CD8-positive, alpha-beta memory T cell (primary cell): ENCODE data around the gene STK39. TPM values are rescaled to one million over a fixed set of nuclear protein-coding genes. Genes with fewer than 3 reads are reported as not detected.

Experiments used
- CTCF ChIA-PET: fragments of 350-600 bp; sonication (Branson Sonifier 250); formaldehyde crosslinking; loops from one replicate; lab custom pipeline; 2021; ENCODE audit warnings: antibody characterized with exemption; lab: Charles Lee
- POLR2A ChIA-PET: fragments of 350-600 bp; sonication (Branson Sonifier 250); formaldehyde crosslinking; loops from one replicate; lab custom pipeline; 2021; ENCODE audit warnings: antibody characterized with exemption; lab: Charles Lee
- DNase-seq, 5 donors: peaks; one replicate each; pipeline versions ENCODE4 v3.0.0 to v3.0.0-alpha.2; 2020 to 2022; ENCODE audit warnings: mixed read lengths in 1 of 5
- H3K27ac ChIP-seq: one replicate; pipeline ENCODE4 v1.7.0; 2013; ENCODE audit warnings: low read depth, mild to moderate bottlenecking, low read length, moderate library complexity
- H3K27me3 ChIP-seq: 2 replicates; pipeline ENCODE4 v1.7.0; 2013; ENCODE audit warnings: low read length, mild to moderate bottlenecking; ENCODE audit not compliant: insufficient read depth, poor library complexity, severe bottlenecking
- H3K36me3 ChIP-seq: 2 replicates; pipeline ENCODE4 v1.7.0; 2013; ENCODE audit warnings: mild to moderate bottlenecking, low read length, moderate library complexity; ENCODE audit not compliant: insufficient read depth
- H3K4me1 ChIP-seq: 2 replicates; pipeline ENCODE4 v1.7.0; 2013; ENCODE audit warnings: mild to moderate bottlenecking, low read length, moderate library complexity; ENCODE audit not compliant: insufficient read depth
- H3K4me3 ChIP-seq: 2 replicates; pipeline ENCODE4 v1.7.0; 2013; ENCODE audit warnings: mild to moderate bottlenecking, low read length
- H3K9me3 ChIP-seq: 2 replicates; pipeline ENCODE4 v1.7.0; 2013; ENCODE audit warnings: mild to moderate bottlenecking, low read length
- H3K27ac Mint-ChIP-seq, 8 donors: one replicate each; pipeline ENCODE4 v1.8.0; 2020 to 2021; ENCODE audit warnings: mixed read lengths in 8 of 8, mild to moderate bottlenecking in 6 of 8, inconsistent platforms in 3 of 8, moderate library complexity in 3 of 8
- H3K27me3 Mint-ChIP-seq, 2 donors: one replicate each; pipeline ENCODE4 v1.8.0; 2020 to 2021; ENCODE audit warnings: mixed read lengths in 2 of 2, mild to moderate bottlenecking in 1 of 2, moderate library complexity in 1 of 2
- H3K36me3 Mint-ChIP-seq, 3 donors: one replicate each; pipeline ENCODE4 v1.8.0; 2020 to 2021; ENCODE audit warnings: mixed read lengths in 3 of 3, inconsistent platforms in 1 of 3, mild to moderate bottlenecking in 1 of 3
- H3K4me1 Mint-ChIP-seq, 3 donors: one replicate each; pipeline ENCODE4 v1.8.0; 2020 to 2021; ENCODE audit warnings: mixed read lengths in 3 of 3, inconsistent platforms in 1 of 3, mild to moderate bottlenecking in 1 of 3
- H3K4me3 Mint-ChIP-seq, 7 donors: one replicate each; pipeline ENCODE4 v1.8.0; 2020 to 2021; ENCODE audit warnings: mixed read lengths in 7 of 7, mild to moderate bottlenecking in 6 of 7, moderate library complexity in 4 of 7, inconsistent platforms in 2 of 7
- H3K9me3 Mint-ChIP-seq, 5 donors: one replicate each; pipeline ENCODE4 v1.8.0; 2020 to 2022; ENCODE audit warnings: mixed read lengths in 5 of 5, mild to moderate bottlenecking in 3 of 5, moderate library complexity in 2 of 5, inconsistent platforms in 1 of 5
- polyA plus RNA-seq: library from polyadenylated mRNA; unstranded; fragments of 300-500 nt; fragmentation: Illumina TruSeq; gene quantifications from one replicate; pipeline ENCODE4 v1.2.3, GENCODE V29; 2021
- total RNA-seq, 2 experiments: library from RNA; stranded (reverse); gene quantifications; one replicate each; pipeline ENCODE4 v1.2.3, GENCODE V29; 2021

The STK39 gene
- total and polyA plus RNA-seq, 3 experiments from 2014 or later, result 11.2 to 28.3 (median 25.7) TPM

DNA sequence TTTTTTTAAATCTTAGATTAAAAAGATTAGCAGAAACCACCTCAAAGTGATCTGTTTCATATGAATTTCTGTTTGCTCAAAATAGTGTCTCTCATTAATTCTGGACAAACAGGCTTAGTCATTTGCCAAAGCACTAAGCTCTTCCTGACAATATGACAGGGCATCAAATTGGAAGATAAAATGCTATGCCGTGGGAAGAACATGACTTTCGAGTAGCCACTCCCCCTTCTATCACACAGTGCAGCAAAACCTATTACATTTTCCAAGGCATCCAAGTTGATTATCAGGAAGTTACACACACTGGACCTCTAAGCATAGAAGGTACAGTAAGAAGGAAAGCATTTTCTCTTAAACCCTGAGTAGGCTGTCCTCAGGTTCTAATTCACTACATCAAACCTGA, 89.5 kb downstream of the STK39 start:
- no peaks in the 10 kb centered on the region for H3K9me3 ChIP-seq
- Mint-ChIP-seq H3K4me1 (peaks cover 21 to 29% (median 29%) of the 10 kb centered on the region in 3 donors), H3K9me3 (no peaks in the 10 kb centered on the region), H3K36me3 (peaks cover 5 to 69% (median 17%) of the 10 kb centered on the region in 3 donors), H3K27me3 (no peaks in the 10 kb centered on the region), H3K4me3 (no peak overlapping the region), H3K27ac (peak overlapping the region in 3 of 8 donors; percentile 50 to 83 (median 60))
- H3K4me1 ChIP-seq, result no peaks in the 10 kb centered on the region
- no peaks in the 10 kb centered on the region for H3K27me3 ChIP-seq
- H3K36me3 ChIP-seq, result no peaks in the 10 kb centered on the region
- H3K4me3 ChIP-seq, result no peak overlapping the region
- CTCF ChIA-PET, result no interaction called here
- no peak overlapping the region for H3K27ac ChIP-seq
- no peak for DNase-seq
- POLR2A ChIA-PET, result no interaction called here

DNA sequence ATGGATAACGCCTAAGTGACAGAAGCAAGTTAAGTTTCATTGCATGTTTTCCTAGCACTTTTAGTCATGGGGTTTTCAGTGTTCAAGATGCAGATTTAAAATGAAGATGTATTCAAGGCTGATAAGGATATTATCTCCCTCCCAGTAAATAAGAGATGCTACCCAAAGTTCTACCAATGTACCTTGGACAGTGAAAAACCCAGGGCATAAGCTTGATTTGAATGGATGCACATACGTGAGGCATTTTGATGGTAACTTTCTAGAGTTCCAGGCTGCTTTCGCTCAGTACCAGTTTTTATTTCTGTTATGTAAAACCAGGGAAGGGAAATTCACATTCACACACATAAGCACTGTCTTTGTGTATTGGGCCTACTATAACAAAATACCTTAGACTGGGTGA, 90.3 kb downstream of the STK39 start:
- no peaks in the 10 kb centered on the region for H3K9me3 ChIP-seq
- H3K27me3 Mint-ChIP-seq, result no peaks in the 10 kb centered on the region
- H3K4me3 ChIP-seq, result no peak overlapping the region
- no peak overlapping the region for H3K27ac ChIP-seq
- no peak overlapping the region for H3K4me3 Mint-ChIP-seq
- CTCF ChIA-PET, result no interaction called here
- no peak overlapping the region for H3K27ac Mint-ChIP-seq
- peaks cover 5 to 74% (median 21%) of the 10 kb centered on the region in 3 donors for H3K36me3 Mint-ChIP-seq
- no peaks in the 10 kb centered on the region for H3K9me3 Mint-ChIP-seq
- POLR2A ChIA-PET, result no interaction called here
- H3K4me1 Mint-ChIP-seq, result peaks cover 24 to 34% (median 29%) of the 10 kb centered on the region in 3 donors
- no peaks in the 10 kb centered on the region for H3K4me1 ChIP-seq
- no peak for DNase-seq
- no peaks in the 10 kb centered on the region for H3K27me3 ChIP-seq
- no peaks in the 10 kb centered on the region for H3K36me3 ChIP-seq

DNA sequence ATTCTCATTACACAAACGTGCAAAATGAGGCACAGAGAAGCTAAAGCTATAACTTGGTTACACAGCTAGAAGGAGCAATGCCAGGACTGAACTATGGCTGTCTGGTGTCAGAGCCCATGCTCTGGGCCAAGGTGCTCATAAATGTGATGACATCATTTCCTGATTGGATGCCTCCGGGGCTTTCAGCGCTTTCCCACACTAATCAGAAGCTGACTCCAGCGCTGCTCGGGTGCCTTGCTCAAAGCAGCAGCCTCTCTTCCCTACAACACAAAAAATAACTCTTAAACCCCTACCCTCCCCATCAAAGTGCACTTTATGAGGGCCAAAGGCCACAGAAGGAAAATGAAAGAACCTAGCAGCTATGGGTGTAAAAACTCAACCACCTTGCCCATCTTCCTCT, 90.7 kb downstream of the STK39 start:
- Histone ChIP-seq H3K9me3 (no peaks in the 10 kb centered on the region), H3K4me3 (no peak overlapping the region), H3K27me3 (no peaks in the 10 kb centered on the region), H3K4me1 (no peaks in the 10 kb centered on the region), H3K36me3 (no peaks in the 10 kb centered on the region), H3K27ac (no peak overlapping the region)
- Mint-ChIP-seq H3K4me3 (no peak overlapping the region), H3K9me3 (no peaks in the 10 kb centered on the region), H3K27ac (peak overlapping the region in 1 of 8 donors; percentile 51), H3K36me3 (peaks cover 5 to 76% (median 21%) of the 10 kb centered on the region in 3 donors), H3K27me3 (no peaks in the 10 kb centered on the region), H3K4me1 (peaks cover 24 to 34% (median 29%) of the 10 kb centered on the region in 3 donors)
- CTCF ChIA-PET, result no interaction called here
- no peak for DNase-seq
- POLR2A ChIA-PET, result no interaction called here

DNA sequence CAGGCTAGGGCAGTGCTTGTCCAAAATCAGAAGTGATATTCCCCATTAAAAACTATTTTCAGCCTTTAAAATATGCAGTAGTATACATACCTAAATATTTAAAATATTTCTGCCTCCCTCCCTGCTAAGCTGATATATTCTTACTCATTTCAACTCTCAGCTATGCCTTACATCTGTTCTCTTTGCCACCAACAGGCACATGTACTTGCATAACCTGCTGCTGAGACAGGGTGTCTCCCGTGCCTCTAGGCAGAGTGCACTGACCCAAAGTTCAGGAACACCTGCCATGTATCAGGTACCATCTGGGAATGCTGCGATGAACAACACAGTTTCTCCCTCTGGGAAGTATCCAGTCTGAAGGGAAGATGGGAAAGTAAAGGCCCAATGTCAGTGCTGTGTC, 91.7 kb downstream of the STK39 start:
- peaks cover 26 to 32% (median 27%) of the 10 kb centered on the region in 3 donors for H3K4me1 Mint-ChIP-seq
- ChIA-PET CTCF (no interaction called here), POLR2A (no interaction called here)
- Histone ChIP-seq H3K27me3 (no peaks in the 10 kb centered on the region), H3K4me3 (no peak overlapping the region), H3K4me1 (no peaks in the 10 kb centered on the region), H3K27ac (no peak overlapping the region), H3K9me3 (no peaks in the 10 kb centered on the region), H3K36me3 (no peaks in the 10 kb centered on the region)
- H3K9me3 Mint-ChIP-seq, result no peaks in the 10 kb centered on the region
- H3K36me3 Mint-ChIP-seq, result peaks cover under 1 to 76% (median 21%) of the 10 kb centered on the region in 3 donors
- peak overlapping the region in 2 of 8 donors; percentile 5 to 46 for H3K27ac Mint-ChIP-seq
- H3K4me3 Mint-ChIP-seq, result no peak overlapping the region
- no peak for DNase-seq
- H3K27me3 Mint-ChIP-seq, result no peaks in the 10 kb centered on the region

DNA sequence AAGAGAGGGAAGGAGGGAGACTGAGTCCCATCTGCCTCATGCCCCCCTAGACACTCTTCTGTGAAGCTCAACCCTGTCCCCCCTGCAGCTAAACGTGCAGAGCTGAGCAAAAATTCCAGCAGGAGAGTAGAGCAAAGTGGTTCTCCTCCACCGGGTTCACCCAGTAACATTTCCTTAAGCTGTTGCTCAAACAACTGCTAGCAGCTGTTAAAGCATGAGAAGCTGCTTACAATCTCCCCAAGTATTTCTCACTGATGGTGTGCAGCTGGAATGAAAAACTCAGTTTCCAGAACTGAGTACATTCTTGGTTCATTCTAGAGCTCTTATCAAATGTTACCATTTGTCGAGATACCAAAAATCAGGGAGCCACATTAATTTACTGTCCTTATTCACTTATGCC, 92.3 kb downstream of the STK39 start:
- H3K36me3 ChIP-seq, result no peaks in the 10 kb centered on the region
- no peak overlapping the region for H3K4me3 Mint-ChIP-seq
- peaks cover 0 to 70% (median 23%) of the 10 kb centered on the region in 3 donors for H3K36me3 Mint-ChIP-seq
- POLR2A ChIA-PET, result no interaction called here
- H3K4me1 Mint-ChIP-seq, result peaks cover 26 to 30% (median 27%) of the 10 kb centered on the region in 3 donors
- H3K4me3 ChIP-seq, result no peak overlapping the region
- DNase-seq, result no peak
- H3K27ac ChIP-seq, result no peak overlapping the region
- peak overlapping the region in 1 of 8 donors; percentile 21 for H3K27ac Mint-ChIP-seq
- CTCF ChIA-PET, result no interaction called here
- H3K4me1 ChIP-seq, result no peaks in the 10 kb centered on the region
- no peaks in the 10 kb centered on the region for H3K9me3 Mint-ChIP-seq
- H3K27me3 ChIP-seq, result no peaks in the 10 kb centered on the region
- H3K27me3 Mint-ChIP-seq, result no peaks in the 10 kb centered on the region
- no peaks in the 10 kb centered on the region for H3K9me3 ChIP-seq

DNA sequence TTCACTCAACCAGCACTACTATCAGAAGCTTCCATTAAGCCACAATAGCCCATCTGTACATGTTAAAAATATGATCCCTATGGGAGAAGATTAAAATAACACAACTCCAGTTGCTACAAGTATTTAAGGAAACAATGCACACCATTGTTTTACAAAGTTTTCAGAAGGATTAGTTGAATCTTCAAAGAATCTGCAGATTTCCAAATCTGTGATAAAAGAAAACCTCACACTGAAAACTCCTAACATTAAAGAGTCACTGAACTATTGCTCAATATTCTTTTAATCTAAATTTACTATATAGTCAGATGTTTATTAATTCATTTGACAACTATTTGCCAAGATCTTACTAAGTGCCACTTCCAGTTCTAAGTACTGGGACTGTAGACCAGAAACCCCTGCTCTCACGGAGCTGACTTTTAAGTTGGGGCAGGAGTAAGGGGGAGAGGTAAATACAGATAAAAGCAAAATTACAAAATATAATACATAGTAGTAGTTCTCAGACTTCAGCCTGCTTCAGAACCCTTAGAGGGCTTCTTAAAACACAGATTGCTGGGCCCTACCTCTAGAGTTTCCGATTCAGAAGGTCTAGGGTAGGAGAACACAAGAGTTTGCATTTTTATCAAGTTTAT, 94.4 kb downstream of the STK39 start:
- peak overlapping the region in 2 of 8 donors; percentile 44 to 65 for H3K27ac Mint-ChIP-seq
- CTCF ChIA-PET, result no interaction called here
- POLR2A ChIA-PET, result no interaction called here

DNA sequence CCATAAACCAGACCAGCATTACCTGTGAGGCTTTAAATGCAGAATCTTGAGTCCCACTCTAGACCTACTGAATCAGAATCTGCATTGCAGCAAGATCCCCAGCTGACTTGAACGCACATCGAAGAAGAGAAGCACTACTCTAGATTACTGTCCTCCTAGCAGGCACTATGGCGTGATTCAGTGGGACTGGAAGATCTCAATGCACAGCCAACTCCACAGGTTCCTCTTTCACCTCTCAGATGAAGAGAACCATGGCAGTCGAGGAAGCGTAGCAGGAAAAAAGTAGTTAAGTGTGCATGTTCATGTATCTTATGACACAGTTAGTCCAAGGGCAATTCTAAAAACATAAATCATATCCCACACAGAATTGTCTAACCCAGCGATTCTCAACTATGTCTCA, 97.4 kb downstream of the STK39 start:
- DNase-seq, result no peak
- H3K27me3 Mint-ChIP-seq, result no peaks in the 10 kb centered on the region
- peaks cover 8 to 29% (median 17%) of the 10 kb centered on the region in 3 donors for H3K4me1 Mint-ChIP-seq
- peak overlapping the region in 2 of 8 donors; percentile 22 to 41 for H3K27ac Mint-ChIP-seq
- no peaks in the 10 kb centered on the region for H3K9me3 ChIP-seq
- no peaks in the 10 kb centered on the region for H3K27me3 ChIP-seq
- H3K27ac ChIP-seq, result no peak overlapping the region
- no peaks in the 10 kb centered on the region for H3K36me3 ChIP-seq
- H3K4me1 ChIP-seq, result no peaks in the 10 kb centered on the region
- H3K4me3 Mint-ChIP-seq, result no peak overlapping the region
- POLR2A ChIA-PET, result no interaction called here
- no peaks in the 10 kb centered on the region for H3K9me3 Mint-ChIP-seq
- peaks cover 0 to 53% (median 12%) of the 10 kb centered on the region in 3 donors for H3K36me3 Mint-ChIP-seq
- no peak overlapping the region for H3K4me3 ChIP-seq
- CTCF ChIA-PET, result no interaction called here

More for the DNA sequence above, 94.4 kb downstream of the STK39 start:
- Histone ChIP-seq H3K4me3 (no peak overlapping the region), H3K36me3 (no peaks in the 10 kb centered on the region), H3K9me3 (no peaks in the 10 kb centered on the region), H3K27ac (no peak overlapping the region), H3K27me3 (no peaks in the 10 kb centered on the region), H3K4me1 (no peaks in the 10 kb centered on the region)
- no peak for DNase-seq
- H3K9me3 Mint-ChIP-seq, result no peaks in the 10 kb centered on the region
- no peak overlapping the region for H3K4me3 Mint-ChIP-seq
- no peaks in the 10 kb centered on the region for H3K27me3 Mint-ChIP-seq
- peaks cover 0 to 64% (median 23%) of the 10 kb centered on the region in 3 donors for H3K36me3 Mint-ChIP-seq
- H3K4me1 Mint-ChIP-seq, result peaks cover 12 to 28% (median 28%) of the 10 kb centered on the region in 3 donors

DNA sequence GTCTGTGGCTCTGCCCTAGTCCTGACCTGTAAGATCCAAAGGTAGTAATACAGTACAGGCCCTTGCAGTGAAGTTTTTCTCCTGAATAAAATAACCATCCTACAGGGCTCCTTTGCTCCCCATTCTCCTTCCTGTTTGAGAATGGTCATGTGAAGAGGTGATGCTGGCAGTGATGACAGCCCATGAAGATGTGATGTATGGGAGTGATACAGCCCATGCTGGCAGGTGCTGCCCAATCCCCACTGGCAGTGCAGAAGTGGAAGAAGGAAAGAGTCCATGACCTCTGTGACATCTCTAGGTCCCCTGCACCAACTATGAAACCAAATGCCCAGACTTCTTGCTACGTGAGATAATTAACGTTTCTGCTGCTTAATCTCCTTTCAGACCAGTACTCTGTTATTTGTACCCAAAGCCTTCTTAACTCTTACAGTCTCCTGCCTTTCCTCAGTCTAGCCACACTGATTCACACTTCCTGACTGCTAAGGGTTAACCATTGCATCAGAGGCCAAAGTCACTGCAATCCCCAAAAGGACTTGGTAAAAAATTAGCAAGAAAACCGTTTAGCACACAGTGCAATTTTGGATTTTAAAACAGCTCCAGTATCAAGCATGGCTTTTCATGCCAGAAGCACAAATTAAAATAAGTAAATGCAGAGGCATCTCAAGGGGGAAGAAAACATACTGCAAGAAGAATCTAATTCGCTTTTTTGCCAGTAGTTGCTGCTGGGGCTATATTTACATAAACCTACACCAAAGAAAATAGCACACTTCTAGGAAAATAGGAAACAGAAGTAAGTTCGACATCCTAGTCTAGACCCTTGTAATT, 98.0 kb downstream of the STK39 start:
- Histone ChIP-seq H3K27ac (no peak overlapping the region), H3K9me3 (no peaks in the 10 kb centered on the region), H3K4me1 (no peaks in the 10 kb centered on the region), H3K4me3 (no peak overlapping the region), H3K27me3 (no peaks in the 10 kb centered on the region), H3K36me3 (no peaks in the 10 kb centered on the region)
- POLR2A ChIA-PET, result no interaction called here
- CTCF ChIA-PET, result no interaction called here
- DNase-seq, result no peak
- Mint-ChIP-seq H3K36me3 (peaks cover 0 to 57% (median 12%) of the 10 kb centered on the region in 3 donors), H3K27ac (peak overlapping the region in 4 of 8 donors; percentile 8 to 83 (median 27)), H3K4me3 (no peak overlapping the region), H3K27me3 (no peaks in the 10 kb centered on the region), H3K4me1 (peaks cover 8 to 29% (median 17%) of the 10 kb centered on the region in 3 donors), H3K9me3 (no peaks in the 10 kb centered on the region)
